ENCODE data around the gene GCAT.

The GCAT gene

GRCh38 chr22:37807410-37808293 is at the start of gene GCAT:
GCAT (plus strand) TSS chr22:37807934; CDS start chr22:37807968, 34 bp downstream.
- DNase-seq (ENCODE audit: low spot score): peak; percentile 99

- no peak for DNase-seq (ENCODE audit: low spot score)
Measured at GRCh38 chr22:37758694-37759093, 49.0 kb upstream of the GCAT start.

- DNase-seq (ENCODE audit: low spot score): no peak
Measured at GRCh38 chr22:37759281-37759680, 48.5 kb upstream of the GCAT start.

GRCh38 chr22:37760152-37760551 is 47.6 kb upstream of the GCAT start:
- DNase-seq (ENCODE audit: low spot score): no peak

- no peak for DNase-seq (ENCODE audit: low spot score)
Measured at GRCh38 chr22:37762389-37762836, 45.3 kb upstream of the GCAT start.

- DNase-seq (ENCODE audit: low spot score): no peak
Measured at GRCh38 chr22:37763012-37763411, 44.7 kb upstream of the GCAT start.

- DNase-seq (ENCODE audit: low spot score): no peak
Measured at GRCh38 chr22:37763652-37764051, 44.1 kb upstream of the GCAT start.

- DNase-seq (ENCODE audit: low spot score): no peak
Measured at GRCh38 chr22:37764622-37765021, 43.1 kb upstream of the GCAT start.

- DNase-seq (ENCODE audit: low spot score): no peak
Measured at GRCh38 chr22:37765498-37765897, 42.2 kb upstream of the GCAT start.

GRCh38 chr22:37765953-37766576 is 41.7 kb upstream of the GCAT start:
- no peak for DNase-seq (ENCODE audit: low spot score)

- DNase-seq (ENCODE audit: low spot score): no peak
Measured at GRCh38 chr22:37768273-37768672, 39.5 kb upstream of the GCAT start.

GRCh38 chr22:37769056-37769455 is 38.7 kb upstream of the GCAT start:
- DNase-seq (ENCODE audit: low spot score): no peak

- DNase-seq (ENCODE audit: low spot score): no peak
Measured at GRCh38 chr22:37771081-37771480, 36.7 kb upstream of the GCAT start.

- DNase-seq (ENCODE audit: low spot score): no peak
Measured at GRCh38 chr22:37771702-37772427, 35.9 kb upstream of the GCAT start.

- no peak for DNase-seq (ENCODE audit: low spot score)
Measured at GRCh38 chr22:37774728-37775127, 33.0 kb upstream of the GCAT start.

- peak; percentile 43 for DNase-seq (ENCODE audit: low spot score)
Measured at GRCh38 chr22:37775785-37776638, 31.7 kb upstream of the GCAT start.

- DNase-seq (ENCODE audit: low spot score): no peak
Measured at GRCh38 chr22:37776639-37777005, 31.1 kb upstream of the GCAT start.

- peak; percentile 85 for DNase-seq (ENCODE audit: low spot score)
Measured at GRCh38 chr22:37777122-37777687, 30.5 kb upstream of the GCAT start.

- DNase-seq (ENCODE audit: low spot score): no peak
Measured at GRCh38 chr22:37778370-37779009, 29.2 kb upstream of the GCAT start.

- no peak for DNase-seq (ENCODE audit: low spot score)
Measured at GRCh38 chr22:37781434-37782059, 26.2 kb upstream of the GCAT start.
